CD4-positive, alpha-beta T cell (primary cell): ENCODE measurements around the gene VPS39. TPM values are rescaled to one million over a fixed set of nuclear protein-coding genes. Genes with fewer than 3 reads are reported as not detected.

Experiments used
- ATAC-seq: fragments of 200-7000 bp; cut with Tn5 transposase; one replicate; pipeline ENCODE4 v1.10.0; 2022; ENCODE audit warnings: mild to moderate bottlenecking; ENCODE audit not compliant: poor library complexity
- CTCF ChIA-PET: fragments of 350-600 bp; sonication (Branson Sonifier 250); formaldehyde crosslinking; loops from one replicate; lab custom pipeline; 2021; ENCODE audit warnings: antibody characterized with exemption, inconsistent platforms; lab: Charles Lee
- POLR2A ChIA-PET: fragments of 350-600 bp; sonication (Branson Sonifier 250); formaldehyde crosslinking; loops from one replicate; lab custom pipeline; 2021; ENCODE audit warnings: antibody characterized with exemption, inconsistent platforms; lab: Charles Lee
- DNase-seq, 14 experiments: peaks; one replicate each; pipeline ENCODE4 v3.0.0-alpha.2; 2013 to 2020; ENCODE audit warnings: mixed read lengths in 2 of 14
- H3K27ac ChIP-seq, 2 donors: one replicate each; pipeline versions ENCODE4 v1.5.1 to v1.7.0; 2013; ENCODE audit warnings: low read length in 2 of 2, low read depth in 1 of 2, mild to moderate bottlenecking in 1 of 2
- H3K27me3 ChIP-seq, 2 experiments: 1 replicate in 1 of 2; 2 replicates in 1 of 2; pipeline versions ENCODE4 v1.6.1 to v1.7.0; 2013; ENCODE audit warnings: low read length in 2 of 2, control low read depth in 1 of 2, mild to moderate bottlenecking in 1 of 2, moderate library complexity in 1 of 2; ENCODE audit not compliant: insufficient read depth in 2 of 2, control insufficient read depth in 1 of 2
- H3K36me3 ChIP-seq: one replicate; pipeline ENCODE4 v1.6.1; 2013; ENCODE audit warnings: low read length, control low read depth; ENCODE audit not compliant: insufficient read depth
- H3K4me1 ChIP-seq: one replicate; pipeline ENCODE4 v1.6.1; 2013; ENCODE audit warnings: low read length, control low read depth; ENCODE audit not compliant: insufficient read depth
- H3K4me3 ChIP-seq: one replicate; pipeline ENCODE4 v1.5.1; 2013; ENCODE audit warnings: mild to moderate bottlenecking, low read length, moderate library complexity
- H3K9me3 ChIP-seq, 2 experiments: 1 replicate in 1 of 2; 2 replicates in 1 of 2; pipeline versions ENCODE4 v1.6.1 to v1.7.0; 2013; ENCODE audit warnings: low read length in 2 of 2, mild to moderate bottlenecking in 2 of 2, control low read depth in 1 of 2, moderate library complexity in 1 of 2; ENCODE audit not compliant: control insufficient read depth in 1 of 2, insufficient read depth in 1 of 2
- H3K27ac Mint-ChIP-seq: one replicate; pipeline ENCODE4 v1.8.0; 2020; ENCODE audit warnings: mixed read lengths
- H3K27me3 Mint-ChIP-seq: one replicate; pipeline ENCODE4 v1.8.0; 2021; ENCODE audit warnings: mixed read lengths
- H3K36me3 Mint-ChIP-seq: one replicate; pipeline ENCODE4 v1.8.0; 2021; ENCODE audit warnings: low read depth, mixed read lengths
- H3K4me1 Mint-ChIP-seq: one replicate; pipeline ENCODE4 v1.8.0; 2021; ENCODE audit warnings: low read depth, mixed read lengths
- H3K4me3 Mint-ChIP-seq: one replicate; pipeline ENCODE4 v1.8.0; 2020; ENCODE audit warnings: mild to moderate bottlenecking, mixed read lengths
- H3K9me3 Mint-ChIP-seq: one replicate; pipeline ENCODE4 v1.8.0; 2020; ENCODE audit warnings: mixed read lengths
- CTCF ChIP-seq: fragments of 200-600 bp; IDR thresholded peaks from one replicate; pipeline ENCODE4 v1.8.0; 2022; ENCODE audit warnings: antibody characterized with exemption, mild to moderate bottlenecking
- intact Hi-C, 2 experiments: fragments of 100-400 bp; cut with DNase I in 1 of 2; cut with micrococcal nuclease in 1 of 2; formaldehyde crosslinking; loops; one replicate each; pipeline versions ENCODE4 v1.15.1 to v1.9.0; 2023 to 2025; cut with DNase I, micrococcal nuclease
- total RNA-seq, 174 experiments: library from RNA in 2 of 174; stranded (reverse) in 2 of 174; gene quantifications; one replicate each; pipeline ENCODE4 v1.2.3 and lab custom pipeline; 2021 to 2026

The VPS39 gene
- total RNA-seq, 2 experiments from 2014 or later = 73.4 to 82.5 TPM

- Histone ChIP-seq H3K4me3 (no peak overlapping the region), H3K9me3 (no peaks in the 10 kb centered on the region), H3K27me3 (no peaks in the 10 kb centered on the region), H3K27ac (no peak overlapping the region), H3K36me3 (no peaks in the 10 kb centered on the region), H3K4me1 (no peaks in the 10 kb centered on the region)
- DNase-seq (no peak), ATAC-seq (no peak)
- H3K27ac Mint-ChIP-seq = no peak overlapping the region
- TF ChIP-seq CTCF = no peak
- ChIA-PET POLR2A (interaction anchor here (0.6 kb wide), 1 partner anchor 535 kb away, joined by 3 read pairs; no protein-coding TSS in a partner anchor), CTCF (no interaction called here)
- no peaks in the 10 kb centered on the region for H3K4me1 Mint-ChIP-seq
- intact Hi-C loops = no loop called here
- H3K27me3 Mint-ChIP-seq = peaks cover 6% of the 10 kb centered on the region
- H3K4me3 Mint-ChIP-seq = no peak overlapping the region
- H3K36me3 Mint-ChIP-seq = no peaks in the 10 kb centered on the region
- H3K9me3 Mint-ChIP-seq = no peaks in the 10 kb centered on the region
These were observed 59.2 kb downstream of the VPS39 start for GRCh38 chr15:42148808-42149492.

- H3K4me1 Mint-ChIP-seq = no peaks in the 10 kb centered on the region
- POLR2A ChIA-PET = no interaction called here
- ATAC-seq (no peak), DNase-seq (no peak)
- intact Hi-C loops = no loop called here
- CTCF ChIA-PET = no interaction called here
- no peaks in the 10 kb centered on the region for H3K27me3 ChIP-seq
- no peak overlapping the region for H3K4me3 Mint-ChIP-seq
- no peaks in the 10 kb centered on the region for H3K4me1 ChIP-seq
- H3K9me3 Mint-ChIP-seq = no peaks in the 10 kb centered on the region
- H3K4me3 ChIP-seq = no peak overlapping the region
- H3K27me3 Mint-ChIP-seq = peaks cover 6% of the 10 kb centered on the region
- H3K36me3 Mint-ChIP-seq = no peaks in the 10 kb centered on the region
- no peaks in the 10 kb centered on the region for H3K9me3 ChIP-seq
- H3K27ac Mint-ChIP-seq = no peak overlapping the region
- H3K36me3 ChIP-seq = no peaks in the 10 kb centered on the region
- no peak for TF ChIP-seq CTCF
- no peak overlapping the region for H3K27ac ChIP-seq
These were observed 60.7 kb downstream of the VPS39 start for GRCh38 chr15:42147431-42147735.

- Histone ChIP-seq H3K27me3 (no peaks in the 10 kb centered on the region), H3K4me3 (no peak overlapping the region), H3K9me3 (no peaks in the 10 kb centered on the region), H3K36me3 (no peaks in the 10 kb centered on the region), H3K4me1 (no peaks in the 10 kb centered on the region), H3K27ac (no peak overlapping the region)
- no peaks in the 10 kb centered on the region for H3K36me3 Mint-ChIP-seq
- DNase-seq (no peak), ATAC-seq (no peak)
- no peak overlapping the region for H3K4me3 Mint-ChIP-seq
- intact Hi-C loops = no loop called here
- TF ChIP-seq CTCF = no peak
- H3K27me3 Mint-ChIP-seq = peaks cover 6% of the 10 kb centered on the region
- CTCF ChIA-PET = no interaction called here
- no peaks in the 10 kb centered on the region for H3K9me3 Mint-ChIP-seq
- POLR2A ChIA-PET = no interaction called here
- H3K27ac Mint-ChIP-seq = no peak overlapping the region
- H3K4me1 Mint-ChIP-seq = no peaks in the 10 kb centered on the region
These were observed 61.3 kb downstream of the VPS39 start for GRCh38 chr15:42146551-42147430.
